HG03571 (cell line): ENCODE measurements around the gene AKT3.
"Not testable (repeated sequence)": the region's sequence is repeated elsewhere in the genome, so short reads cannot be mapped to it uniquely, and the experiment has no call there.

Source experiments
- ATAC-seq: cut with Tn5 transposase; IDR thresholded peaks from one replicate; pipeline ENCODE4 v1.9.1; 2021; ENCODE audit not compliant: unreplicated experiment

The AKT3 gene

GRCh38 chr1:243850202-243850451, at the start of gene AKT3:
AKT3 (minus strand) TSS chr1:243850243; CDS start chr1:243843170, 7,073 bp downstream.
- ATAC-seq, result peak; percentile 54

DNA sequence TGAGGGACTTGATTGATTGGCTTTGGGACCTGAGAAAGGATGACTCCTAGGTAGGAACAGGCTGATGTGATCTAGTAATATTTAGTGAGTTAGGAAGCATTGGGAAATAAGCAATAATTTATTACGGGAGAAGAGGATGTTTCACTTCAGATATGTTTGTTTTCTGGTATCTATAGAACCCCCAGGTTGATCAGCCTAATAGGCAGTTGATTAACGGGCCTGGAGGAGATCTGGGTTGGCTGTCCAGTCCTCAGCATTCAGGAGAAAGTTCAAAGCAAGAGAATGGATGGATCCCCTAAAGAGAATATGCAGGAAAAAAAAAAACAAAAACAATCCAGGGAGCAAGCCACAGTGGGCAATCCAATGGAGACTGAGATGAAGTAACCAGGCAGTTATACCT, 48.2 kb upstream of the AKT3 start:
- no peak for ATAC-seq

DNA sequence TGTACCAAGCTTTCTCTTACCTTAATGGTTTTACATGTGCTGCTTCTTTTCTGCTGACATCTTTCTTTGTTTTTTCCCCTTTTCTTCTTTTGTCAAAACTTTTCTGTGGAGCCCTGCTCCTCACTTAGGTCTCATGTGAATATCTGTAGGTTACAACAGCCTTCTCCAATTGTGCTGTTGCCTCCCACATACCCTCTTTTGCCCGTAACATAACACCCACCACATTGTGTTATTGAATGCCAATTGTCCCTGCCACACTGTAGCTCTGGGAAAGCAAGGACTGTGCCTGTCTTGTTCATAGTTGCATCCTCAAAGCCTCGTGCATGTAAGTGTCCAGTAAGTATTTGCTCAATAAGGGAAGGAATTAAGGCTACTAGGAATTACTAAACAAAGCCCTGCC, 46.3 kb upstream of the AKT3 start:
- ATAC-seq, result no peak

- no peak for ATAC-seq
Measured at GRCh38 chr1:243892456-243892855, 42.4 kb upstream of the AKT3 start.

- ATAC-seq, result no peak
Measured at GRCh38 chr1:243890576-243890975, 40.5 kb upstream of the AKT3 start.

DNA sequence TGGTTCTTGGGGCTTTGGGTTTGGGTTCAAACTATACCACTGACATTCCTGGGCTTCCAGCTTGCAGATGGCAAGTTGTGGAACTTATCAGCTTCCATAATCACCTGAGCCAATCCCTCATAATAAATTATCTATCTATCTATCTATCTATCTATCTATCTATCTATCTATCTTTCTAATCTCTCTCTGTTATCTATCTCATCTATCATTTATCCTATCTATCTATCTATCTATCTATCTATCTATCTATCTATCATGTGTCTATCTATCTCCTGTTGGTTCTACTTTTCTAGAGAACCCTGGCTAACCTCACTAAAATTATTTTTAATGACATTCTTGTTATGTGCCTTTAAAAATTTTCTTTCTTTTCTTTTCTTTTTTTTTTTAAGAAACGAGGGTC, 35.8 kb upstream of the AKT3 start:
- ATAC-seq, result no peak

- ATAC-seq, result no peak
Measured at GRCh38 chr1:243884603-243885002, 34.6 kb upstream of the AKT3 start.

- no peak for ATAC-seq
Measured at GRCh38 chr1:243883551-243883950, 33.5 kb upstream of the AKT3 start.

- no peak for ATAC-seq
Measured at GRCh38 chr1:243882276-243882675, 32.2 kb upstream of the AKT3 start.

DNA sequence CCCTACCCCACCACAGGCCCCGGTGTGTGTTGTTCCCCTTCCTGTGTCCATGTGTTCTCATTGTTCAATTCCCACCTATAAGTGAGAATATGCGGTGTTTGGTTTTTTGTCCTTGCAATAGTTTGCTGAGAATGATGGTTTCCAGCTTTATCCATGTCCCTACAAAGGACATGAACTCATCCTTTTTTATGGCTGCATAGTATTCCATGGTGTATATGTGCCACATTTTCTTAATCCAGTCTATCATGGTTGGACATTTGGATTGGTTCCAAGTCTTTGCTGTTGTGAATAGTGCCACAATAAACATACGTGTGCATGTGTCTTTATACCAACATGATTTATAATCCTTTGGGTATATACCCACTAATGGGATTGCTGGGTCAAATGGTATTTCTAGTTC, 27.0 kb upstream of the AKT3 start:
- ATAC-seq, result not testable (repeated sequence)

GRCh38 chr1:243855616-243856318, 5.7 kb upstream of the AKT3 start:
- no peak for ATAC-seq

GRCh38 chr1:243851765-243852164, 1.7 kb upstream of the AKT3 start:
- no peak for ATAC-seq

DNA sequence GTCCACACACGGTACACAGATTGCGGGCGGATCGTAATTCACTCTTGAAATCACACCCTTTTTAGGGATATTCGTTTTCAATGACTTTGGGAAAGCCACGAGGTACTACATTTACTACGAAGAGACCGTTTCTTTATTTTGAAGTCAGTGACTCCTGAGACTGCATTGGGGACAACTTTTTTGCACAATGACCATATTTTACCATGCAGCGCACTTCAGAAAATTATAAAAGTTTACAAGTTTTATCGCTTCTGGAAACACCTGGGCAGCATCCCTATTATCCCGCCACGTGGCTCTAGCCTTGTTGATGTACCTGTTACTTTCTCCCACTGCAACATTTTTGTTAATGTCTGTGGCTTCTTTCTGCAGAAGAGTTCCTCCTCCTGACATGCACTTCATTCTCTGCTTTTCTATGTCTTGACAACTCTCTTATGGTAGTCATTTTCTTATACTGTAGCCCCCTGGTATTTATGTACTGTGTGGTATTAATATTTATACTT, 1.3 kb upstream of the AKT3 start:
- no peak for ATAC-seq

GRCh38 chr1:243850452-243851256, 611 bp upstream of the AKT3 start:
- ATAC-seq, result peak; percentile 48

DNA sequence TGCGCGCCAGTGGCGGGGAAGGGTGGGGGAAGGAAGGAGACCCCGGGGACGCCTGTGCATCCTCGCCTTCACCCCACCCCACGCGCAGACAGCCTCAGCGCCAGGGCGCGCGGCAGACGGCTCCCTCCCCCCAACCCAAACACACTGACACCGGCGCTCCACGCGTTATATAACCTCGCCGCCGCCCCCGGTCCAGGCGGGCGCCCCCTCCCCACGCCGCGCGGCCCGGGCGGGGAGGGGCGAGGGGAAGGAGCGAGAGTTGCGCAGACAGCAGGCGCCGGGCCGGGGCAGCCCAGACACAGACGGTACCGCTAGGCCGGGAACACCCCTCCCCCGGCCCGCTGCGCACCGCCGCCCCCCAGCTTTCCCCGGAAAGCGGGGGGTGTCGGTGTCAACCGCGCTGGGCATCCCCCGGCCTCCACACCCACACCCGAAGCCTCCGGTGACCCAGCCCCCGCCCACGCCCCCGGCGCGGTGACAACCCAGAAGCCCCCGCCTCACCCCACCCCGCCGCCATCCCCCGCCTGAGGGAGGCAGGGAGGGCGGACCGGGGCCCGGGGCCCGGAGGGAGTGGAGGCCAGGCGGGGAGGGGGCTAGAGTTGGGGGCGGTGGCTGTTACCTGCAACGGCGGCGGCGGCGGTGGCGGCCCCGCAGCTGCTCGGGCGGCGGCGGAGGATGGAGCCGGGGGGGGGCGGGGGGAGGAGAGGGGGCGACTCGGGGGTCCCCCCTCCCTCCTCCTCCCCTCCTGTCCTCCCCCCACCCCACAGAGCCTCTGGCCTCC, 432 bp downstream of the AKT3 start:
- peak; percentile 18 for ATAC-seq

DNA sequence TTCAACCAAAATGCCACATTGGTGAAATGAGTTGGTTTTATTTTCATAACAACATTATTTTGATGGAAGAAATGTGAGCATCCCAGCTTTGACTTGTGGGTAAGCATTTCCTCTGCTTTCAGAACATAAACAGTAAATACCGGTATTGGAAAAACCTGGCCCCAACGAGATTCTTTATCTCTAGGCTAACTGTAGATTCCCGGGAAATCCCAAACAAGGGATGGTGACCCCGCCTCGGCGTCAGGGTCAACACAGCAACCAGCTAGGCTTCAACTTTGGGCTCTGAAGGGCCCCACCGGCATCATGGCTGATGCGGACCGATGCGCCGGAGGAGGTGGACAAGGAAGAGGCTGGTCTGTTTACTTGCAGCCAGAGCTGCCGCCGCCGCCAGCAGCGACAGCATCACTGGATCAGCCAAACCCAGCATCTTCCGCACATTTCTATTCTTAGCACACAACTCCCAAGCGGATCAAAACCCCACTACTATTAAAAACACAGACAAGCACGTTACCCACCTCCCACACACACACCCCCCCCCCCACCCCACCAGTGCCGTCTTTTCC, 1.1 kb downstream of the AKT3 start:
- ATAC-seq, result peak; percentile 17

DNA sequence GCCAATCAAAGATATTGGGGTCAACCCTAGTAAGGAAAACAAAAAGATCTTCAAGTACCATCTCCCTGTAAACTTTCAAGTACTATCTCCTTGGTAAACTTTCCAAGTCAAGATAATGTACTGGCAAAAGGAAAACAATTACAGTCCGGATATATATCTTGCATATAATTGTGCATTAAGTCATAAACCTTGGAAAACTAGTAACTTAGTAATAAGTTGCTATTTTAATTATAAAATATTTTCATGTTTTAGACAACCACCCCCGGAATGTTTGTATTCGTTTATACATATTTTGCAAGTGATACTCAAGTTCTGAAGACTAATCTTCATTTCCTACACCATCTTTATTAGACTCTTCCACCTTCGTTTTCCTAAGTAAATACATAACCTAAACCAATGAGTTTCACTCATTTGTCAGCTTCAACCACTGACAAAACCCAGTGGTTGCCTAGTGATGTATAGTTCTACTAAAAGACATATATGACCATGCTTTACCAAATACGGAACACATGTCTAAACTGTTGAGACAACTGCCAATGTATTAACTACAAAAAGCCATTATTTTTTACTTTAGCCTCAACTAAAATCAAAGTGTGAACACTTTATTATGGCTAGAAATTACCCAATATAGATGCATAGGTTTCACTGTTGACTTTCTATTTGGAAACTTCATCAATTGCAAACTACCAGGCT, 1.7 kb downstream of the AKT3 start:
- ATAC-seq, result no peak

DNA sequence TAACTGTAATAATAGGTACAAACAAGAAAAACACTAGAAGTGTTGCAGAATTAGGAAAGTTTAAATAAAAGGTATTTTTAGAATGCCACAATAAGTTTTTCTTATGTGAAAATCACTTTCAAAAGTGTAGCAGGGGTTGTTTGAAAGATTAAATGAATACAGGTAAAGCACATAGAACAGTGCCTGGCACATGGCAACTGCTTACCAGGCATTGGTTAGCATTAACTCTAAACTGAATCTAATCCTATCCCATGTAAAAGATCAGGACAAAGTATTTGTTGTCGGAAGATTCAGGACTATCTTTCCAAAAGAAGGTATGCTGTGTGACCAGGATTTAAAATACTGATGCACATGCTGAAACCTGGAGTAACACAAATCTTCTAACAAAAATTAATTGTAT, 3.3 kb downstream of the AKT3 start:
- no peak for ATAC-seq

DNA sequence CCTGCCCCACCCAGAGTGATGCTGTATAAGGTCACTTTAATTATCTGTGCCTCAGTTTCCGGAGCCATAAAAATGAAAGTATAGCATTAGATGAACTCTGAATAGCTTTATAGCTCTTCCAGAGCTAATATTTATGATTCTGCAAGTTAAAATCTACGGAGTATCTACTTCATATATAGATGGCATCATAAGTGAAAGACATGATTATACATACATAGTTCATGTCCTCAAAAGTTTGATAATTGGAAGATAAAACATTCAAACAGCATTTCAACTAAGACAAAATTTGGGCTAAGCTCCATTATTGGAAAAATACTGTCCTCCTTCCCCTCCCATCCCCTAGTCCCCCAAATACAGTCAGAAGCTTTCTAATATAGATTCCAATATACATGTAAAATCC, 4.2 kb downstream of the AKT3 start:
- no peak for ATAC-seq

GRCh38 chr1:243844186-243844585, 5.9 kb downstream of the AKT3 start:
- no peak for ATAC-seq

DNA sequence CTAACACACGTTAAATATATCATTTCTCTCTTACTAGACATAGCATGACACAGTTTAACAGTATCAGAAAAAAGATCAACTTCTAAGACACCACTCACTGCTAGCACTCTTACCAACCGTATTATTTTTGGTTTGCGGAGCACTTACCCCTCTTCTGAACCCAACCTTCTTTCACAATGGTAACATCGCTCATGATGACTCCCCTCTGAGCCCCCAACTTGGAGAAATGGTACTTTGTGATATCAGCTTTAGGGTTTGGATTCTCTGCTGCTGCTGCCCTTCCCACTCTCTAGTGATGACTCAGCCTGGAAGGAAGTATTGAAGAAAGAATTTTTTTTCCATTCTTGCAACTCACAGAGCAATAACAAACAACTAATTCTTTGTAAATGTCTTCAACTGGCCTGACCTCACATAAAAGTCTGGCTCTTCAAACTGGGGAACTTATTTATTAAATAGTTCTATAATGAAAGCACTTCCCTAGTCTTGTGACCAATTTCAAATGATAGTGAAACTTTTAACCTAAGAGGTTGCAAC, 7.0 kb downstream of the AKT3 start:
- ATAC-seq, result no peak
